K562 (cell line): ENCODE measurements around the gene ZFX. TPM values are rescaled to one million over a fixed set of nuclear protein-coding genes. Genes with fewer than 3 reads are reported as not detected.

ENCODE experiments used
- HDAC2 ChIP-seq: fragments of 450-650 bp; IDR thresholded peaks from 2 replicates; pipeline ENCODE4 v1.6.1; 2016; ENCODE audit warnings: mild to moderate bottlenecking
- MAFG ChIP-seq: fragments of 450-650 bp; conservative IDR thresholded peaks from 2 replicates; pipeline ENCODE4 v1.6.1; 2016; ENCODE audit warnings: missing genetic modification characterization, missing compliant biosample characterization
- MEIS2 ChIP-seq: fragments of 450-650 bp; IDR thresholded peaks from 2 replicates; pipeline ENCODE4 v1.6.1; 2014; ENCODE audit warnings: mild to moderate bottlenecking; ENCODE audit not compliant: partially characterized antibody
- PBX2 ChIP-seq, 2 experiments: IDR thresholded peaks in 1 of 2; conservative IDR thresholded peaks in 1 of 2; 2 replicates each; pipeline ENCODE4 v1.6.1; 2016; ENCODE audit warnings: low read depth in 2 of 2, mild to moderate bottlenecking in 1 of 2, missing compliant biosample characterization in 1 of 2, missing genetic modification characterization in 1 of 2, moderate library complexity in 1 of 2
- polyA plus RNA-seq, 8 experiments: library from polyadenylated mRNA; depleted of rRNA in 4 of 8; stranded (reverse) in 5 of 8; unstranded in 3 of 8; fragments of >200 nt; fragmentation: Nextera tagmentation in 2 of 8; fragmentation: Illumina TruSeq in 1 of 8; extraction: Ambion mirVana in 2 of 8; extraction: Trizol in 1 of 8; gene quantifications; 2 replicates each; pipeline versions ENCODE4 v1.2.1 to v1.2.3, GENCODE V29; 2011 to 2014; ENCODE audit warnings: inconsistent platforms in 1 of 8, missing spikeins in 1 of 8
- total RNA-seq, 7 experiments: library from RNA; depleted of rRNA in 6 of 7; stranded (reverse); fragments of >200 nt in 6 of 7; fragmentation: Illumina TruSeq in 2 of 7; extraction: Trizol in 2 of 7; gene quantifications; 2 replicates each; pipeline versions ENCODE4 v1.2.1 to v1.2.3, GENCODE V29; 2011 to 2021; ENCODE audit warnings: low replicate concordance in 1 of 7
- TF ChIP-seq, protein P1 (sequence below): sonication (generic); formaldehyde crosslinking; IDR thresholded peaks from 2 replicates; pipeline ENCODE4 v1.8.0; 2022; ENCODE audit warnings: missing genetic modification reagents, mild to moderate bottlenecking, borderline replicate concordance
- TF ChIP-seq, protein P2 (sequence below), 2 experiments: fragments of 450-650 bp; conservative IDR thresholded peaks; 2 replicates each; pipeline ENCODE4 v1.6.1; 2017; ENCODE audit warnings: mild to moderate bottlenecking in 2 of 2, moderate library complexity in 2 of 2
- TF ChIP-seq, protein P3 (sequence below), 2 experiments: IDR thresholded peaks; 2 replicates each; pipeline ENCODE4 v1.6.1; 2011; ENCODE audit warnings: borderline replicate concordance in 1 of 2, control low read depth in 1 of 2, low read depth in 1 of 2, low read length in 1 of 2, mild to moderate bottlenecking in 1 of 2, mixed read lengths in 1 of 2, moderate library complexity in 1 of 2; ENCODE audit not compliant: insufficient read depth in 1 of 2, insufficient read length in 1 of 2, poor library complexity in 1 of 2, severe bottlenecking in 1 of 2; ENCODE audit errors: extremely low read depth in 1 of 2
- TF ChIP-seq, protein P4 (sequence below), 2 experiments: fragments of 450-650 bp; IDR thresholded peaks; 2 replicates each; pipeline ENCODE4 v1.6.1; 2016; ENCODE audit warnings: mild to moderate bottlenecking in 2 of 2, borderline replicate concordance in 1 of 2, low read depth in 1 of 2, moderate library complexity in 1 of 2

The ZFX gene
- total and polyA plus RNA-seq, 9 of the 15 experiments (the other 6 are each of a cell fraction or from before 2014, with no cell fraction given) = 5.3 to 25.2 (median 11.4) TPM

GRCh38 chrX:24229400-24229879 lies 79.9 kb downstream of the ZFX start (continued):
- TF ChIP-seq PBX2 (CRISPR knock-in tag; IDR thresholded peaks at IDR 0.05; ENCODE audit: low read depth) (no peak), PBX2 (tag; conservative IDR thresholded peaks at IDR 0.05; ENCODE audit: low read depth) (peak; percentile 68), HDAC2 (0 out of 2 replicates have a peak, but pooled peaks have one; percentile 19), MAFG (peak; percentile 72), MEIS2 (peak; percentile 56)
- TF ChIP-seq, protein P1, sequence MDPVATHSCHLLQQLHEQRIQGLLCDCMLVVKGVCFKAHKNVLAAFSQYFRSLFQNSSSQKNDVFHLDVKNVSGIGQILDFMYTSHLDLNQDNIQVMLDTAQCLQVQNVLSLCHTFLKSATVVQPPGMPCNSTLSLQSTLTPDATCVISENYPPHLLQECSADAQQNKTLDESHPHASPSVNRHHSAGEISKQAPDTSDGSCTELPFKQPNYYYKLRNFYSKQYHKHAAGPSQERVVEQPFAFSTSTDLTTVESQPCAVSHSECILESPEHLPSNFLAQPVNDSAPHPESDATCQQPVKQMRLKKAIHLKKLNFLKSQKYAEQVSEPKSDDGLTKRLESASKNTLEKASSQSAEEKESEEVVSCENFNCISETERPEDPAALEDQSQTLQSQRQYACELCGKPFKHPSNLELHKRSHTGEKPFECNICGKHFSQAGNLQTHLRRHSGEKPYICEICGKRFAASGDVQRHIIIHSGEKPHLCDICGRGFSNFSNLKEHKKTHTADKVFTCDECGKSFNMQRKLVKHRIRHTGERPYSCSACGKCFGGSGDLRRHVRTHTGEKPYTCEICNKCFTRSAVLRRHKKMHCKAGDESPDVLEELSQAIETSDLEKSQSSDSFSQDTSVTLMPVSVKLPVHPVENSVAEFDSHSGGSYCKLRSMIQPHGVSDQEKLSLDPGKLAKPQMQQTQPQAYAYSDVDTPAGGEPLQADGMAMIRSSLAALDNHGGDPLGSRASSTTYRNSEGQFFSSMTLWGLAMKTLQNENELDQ (CRISPR knock-in tag) = no peak
- TF ChIP-seq, protein P2, sequence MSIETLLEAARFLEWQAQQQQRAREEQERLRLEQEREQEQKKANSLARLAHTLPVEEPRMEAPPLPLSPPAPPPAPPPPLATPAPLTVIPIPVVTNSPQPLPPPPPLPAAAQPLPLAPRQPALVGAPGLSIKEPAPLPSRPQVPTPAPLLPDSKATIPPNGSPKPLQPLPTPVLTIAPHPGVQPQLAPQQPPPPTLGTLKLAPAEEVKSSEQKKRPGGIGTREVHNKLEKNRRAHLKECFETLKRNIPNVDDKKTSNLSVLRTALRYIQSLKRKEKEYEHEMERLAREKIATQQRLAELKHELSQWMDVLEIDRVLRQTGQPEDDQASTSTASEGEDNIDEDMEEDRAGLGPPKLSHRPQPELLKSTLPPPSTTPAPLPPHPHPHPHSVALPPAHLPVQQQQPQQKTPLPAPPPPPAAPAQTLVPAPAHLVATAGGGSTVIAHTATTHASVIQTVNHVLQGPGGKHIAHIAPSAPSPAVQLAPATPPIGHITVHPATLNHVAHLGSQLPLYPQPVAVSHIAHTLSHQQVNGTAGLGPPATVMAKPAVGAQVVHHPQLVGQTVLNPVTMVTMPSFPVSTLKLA (conservative IDR thresholded peaks at IDR 0.05) = 0 out of 4 replicates have a peak, but pooled peaks of 1 of the 2 experiments have one; percentile 20
- TF ChIP-seq, protein P3, sequence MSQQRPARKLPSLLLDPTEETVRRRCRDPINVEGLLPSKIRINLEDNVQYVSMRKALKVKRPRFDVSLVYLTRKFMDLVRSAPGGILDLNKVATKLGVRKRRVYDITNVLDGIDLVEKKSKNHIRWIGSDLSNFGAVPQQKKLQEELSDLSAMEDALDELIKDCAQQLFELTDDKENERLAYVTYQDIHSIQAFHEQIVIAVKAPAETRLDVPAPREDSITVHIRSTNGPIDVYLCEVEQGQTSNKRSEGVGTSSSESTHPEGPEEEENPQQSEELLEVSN (IDR thresholded peaks at IDR 0.05; ENCODE audit: borderline replicate concordance in 1 of 2, extremely low read depth in 1 of 2, insufficient read depth in 1 of 2, insufficient read length in 1 of 2, low read depth in 1 of 2, low read length in 1 of 2, poor library complexity in 1 of 2, severe bottlenecking in 1 of 2) = peak in 1 of 2 experiments; percentile 29
- TF ChIP-seq, protein P4, sequence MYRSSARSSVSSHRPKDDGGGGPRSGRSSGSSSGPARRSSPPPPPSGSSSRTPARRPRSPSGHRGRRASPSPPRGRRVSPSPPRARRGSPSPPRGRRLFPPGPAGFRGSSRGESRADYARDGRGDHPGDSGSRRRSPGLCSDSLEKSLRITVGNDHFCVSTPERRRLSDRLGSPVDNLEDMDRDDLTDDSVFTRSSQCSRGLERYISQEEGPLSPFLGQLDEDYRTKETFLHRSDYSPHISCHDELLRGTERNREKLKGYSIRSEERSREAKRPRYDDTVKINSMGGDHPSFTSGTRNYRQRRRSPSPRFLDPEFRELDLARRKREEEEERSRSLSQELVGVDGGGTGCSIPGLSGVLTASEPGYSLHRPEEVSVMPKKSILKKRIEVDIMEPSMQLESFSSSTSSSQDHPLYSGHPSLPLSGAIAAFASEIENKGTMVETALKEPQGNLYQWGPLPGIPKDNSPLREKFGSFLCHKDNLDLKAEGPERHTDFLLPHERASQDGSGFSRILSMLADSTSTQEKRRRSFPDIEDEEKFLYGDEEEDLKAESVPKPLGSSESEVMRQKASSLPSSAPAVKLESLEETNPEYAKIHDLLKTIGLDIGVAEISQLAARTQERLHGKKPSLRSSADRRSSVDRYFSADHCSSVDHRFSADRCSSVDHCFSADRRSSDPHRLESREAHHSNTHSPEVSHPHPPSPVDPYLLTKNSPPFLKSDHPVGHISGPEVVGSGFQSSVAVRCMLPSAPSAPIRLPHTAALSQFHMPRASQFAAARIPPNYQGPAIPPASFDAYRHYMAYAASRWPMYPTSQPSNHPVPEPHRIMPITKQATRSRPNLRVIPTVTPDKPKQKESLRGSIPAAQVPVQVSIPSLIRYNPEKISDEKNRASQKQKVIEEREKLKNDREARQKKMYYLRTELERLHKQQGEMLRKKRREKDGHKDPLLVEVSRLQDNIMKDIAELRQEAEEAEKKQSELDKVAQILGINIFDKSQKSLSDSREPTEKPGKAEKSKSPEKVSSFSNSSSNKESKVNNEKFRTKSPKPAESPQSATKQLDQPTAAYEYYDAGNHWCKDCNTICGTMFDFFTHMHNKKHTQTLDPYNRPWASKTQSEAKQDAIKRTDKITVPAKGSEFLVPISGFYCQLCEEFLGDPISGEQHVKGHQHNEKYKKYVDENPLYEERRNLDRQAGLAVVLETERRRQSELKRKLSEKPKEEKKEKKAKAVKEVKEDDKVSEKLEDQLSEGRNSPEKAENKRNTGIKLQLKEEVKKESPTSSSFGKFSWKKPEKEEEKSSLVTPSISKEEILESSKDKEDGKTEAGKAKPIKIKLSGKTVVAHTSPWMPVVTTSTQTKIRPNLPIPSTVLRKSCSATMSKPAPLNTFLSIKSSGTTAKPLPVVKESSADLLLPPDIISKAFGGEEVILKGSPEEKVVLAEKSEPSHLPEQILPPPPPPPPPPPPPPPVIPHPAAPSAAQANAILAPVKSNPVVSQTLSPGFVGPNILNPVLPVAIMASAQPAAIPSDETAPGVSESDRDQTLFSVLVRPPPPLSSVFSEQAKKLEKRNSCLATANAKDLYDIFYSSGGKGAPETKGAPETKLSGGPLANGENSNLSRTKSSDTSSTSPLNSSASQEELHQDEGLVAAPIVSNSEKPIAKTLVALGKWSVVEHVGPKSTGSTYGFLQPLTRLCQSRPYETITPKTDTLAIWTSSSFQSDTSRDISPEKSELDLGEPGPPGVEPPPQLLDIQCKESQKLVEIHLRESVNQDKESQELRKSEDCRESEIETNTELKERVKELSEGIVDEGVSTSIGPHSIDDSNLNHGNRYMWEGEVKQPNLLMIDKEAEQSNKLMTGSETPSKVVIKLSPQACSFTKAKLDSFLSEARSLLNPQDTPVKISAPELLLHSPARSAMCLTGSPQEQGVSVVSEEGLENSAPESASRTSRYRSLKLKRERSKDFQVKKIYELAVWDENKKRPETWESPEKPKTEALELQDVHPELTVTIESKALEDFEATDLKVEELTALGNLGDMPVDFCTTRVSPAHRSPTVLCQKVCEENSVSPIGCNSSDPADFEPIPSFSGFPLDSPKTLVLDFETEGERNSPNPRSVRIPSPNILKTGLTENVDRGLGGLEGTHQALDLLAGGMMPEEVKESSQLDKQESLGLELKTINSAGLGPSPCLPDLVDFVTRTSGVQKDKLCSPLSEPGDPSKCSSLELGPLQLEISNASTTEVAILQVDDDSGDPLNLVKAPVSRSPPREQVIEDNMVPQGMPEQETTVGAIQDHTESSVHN (IDR thresholded peaks at IDR 0.05; ENCODE audit: borderline replicate concordance in 1 of 2, low read depth in 1 of 2) = 0 out of 4 replicates have a peak, but pooled peaks of 1 of the 2 experiments have one; percentile 34
